ENCODE results near the gene PIK3C3. TPM values are rescaled to one million over a fixed set of nuclear protein-coding genes. Genes with fewer than 3 reads are reported as not detected.
A peak's percentile ranks its signal among the peaks of the same experiment; 100 is the strongest.
"Not testable (repeated sequence)": the region's sequence is repeated elsewhere in the genome, so short reads cannot be mapped to it uniquely, and the experiment has no call there.

PIK3C3 gene
- total RNA-seq, 2 experiments from 2014 or later: 52.6 to 62.1 TPM

DNA sequence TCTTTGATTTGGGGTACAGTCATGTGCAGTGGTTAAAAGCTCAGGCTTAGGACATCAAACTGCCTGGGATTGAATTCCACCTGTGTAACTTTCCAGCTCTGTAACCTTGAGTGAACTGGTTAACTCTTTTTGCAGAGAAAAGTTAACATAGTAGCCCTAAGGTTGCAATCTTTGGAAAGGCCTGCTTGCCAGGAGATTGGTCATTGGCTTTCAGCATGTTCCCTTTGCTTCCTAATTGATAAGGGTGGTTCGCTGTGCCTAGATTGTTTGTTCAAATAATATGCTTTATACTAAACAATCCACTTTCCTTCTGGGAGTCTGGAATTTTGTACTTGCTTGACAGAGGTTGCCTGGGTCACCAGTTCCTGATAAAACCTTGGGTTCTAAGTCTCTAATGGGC is 86.8 kb downstream of the PIK3C3 start:
- Mint-ChIP-seq H3K27me3 (no peaks in the 10 kb centered on the region), H3K27ac (no peak overlapping the region), H3K4me3 (no peak overlapping the region), H3K4me1 (ENCODE audit: low read depth) (peaks cover 4% of the 10 kb centered on the region), H3K36me3 (ENCODE audit: low read depth) (peaks cover 24% of the 10 kb centered on the region), H3K9me3 (no peaks in the 10 kb centered on the region)
- intact Hi-C loops (cut with micrococcal nuclease): no loop called here
- TF ChIP-seq, protein P1, sequence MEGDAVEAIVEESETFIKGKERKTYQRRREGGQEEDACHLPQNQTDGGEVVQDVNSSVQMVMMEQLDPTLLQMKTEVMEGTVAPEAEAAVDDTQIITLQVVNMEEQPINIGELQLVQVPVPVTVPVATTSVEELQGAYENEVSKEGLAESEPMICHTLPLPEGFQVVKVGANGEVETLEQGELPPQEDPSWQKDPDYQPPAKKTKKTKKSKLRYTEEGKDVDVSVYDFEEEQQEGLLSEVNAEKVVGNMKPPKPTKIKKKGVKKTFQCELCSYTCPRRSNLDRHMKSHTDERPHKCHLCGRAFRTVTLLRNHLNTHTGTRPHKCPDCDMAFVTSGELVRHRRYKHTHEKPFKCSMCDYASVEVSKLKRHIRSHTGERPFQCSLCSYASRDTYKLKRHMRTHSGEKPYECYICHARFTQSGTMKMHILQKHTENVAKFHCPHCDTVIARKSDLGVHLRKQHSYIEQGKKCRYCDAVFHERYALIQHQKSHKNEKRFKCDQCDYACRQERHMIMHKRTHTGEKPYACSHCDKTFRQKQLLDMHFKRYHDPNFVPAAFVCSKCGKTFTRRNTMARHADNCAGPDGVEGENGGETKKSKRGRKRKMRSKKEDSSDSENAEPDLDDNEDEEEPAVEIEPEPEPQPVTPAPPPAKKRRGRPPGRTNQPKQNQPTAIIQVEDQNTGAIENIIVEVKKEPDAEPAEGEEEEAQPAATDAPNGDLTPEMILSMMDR (IDR thresholded peaks at IDR 0.05): no peak
- POLR2A ChIA-PET: no interaction called here
- ATAC-seq (no peak), DNase-seq (no peak)
- CTCF ChIA-PET: interaction anchor here (1.4 to 1.9 kb wide), 2 partner anchors 12 to 14 kb away, joined by 6 to 7 read pairs; no protein-coding TSS in a partner anchor

DNA sequence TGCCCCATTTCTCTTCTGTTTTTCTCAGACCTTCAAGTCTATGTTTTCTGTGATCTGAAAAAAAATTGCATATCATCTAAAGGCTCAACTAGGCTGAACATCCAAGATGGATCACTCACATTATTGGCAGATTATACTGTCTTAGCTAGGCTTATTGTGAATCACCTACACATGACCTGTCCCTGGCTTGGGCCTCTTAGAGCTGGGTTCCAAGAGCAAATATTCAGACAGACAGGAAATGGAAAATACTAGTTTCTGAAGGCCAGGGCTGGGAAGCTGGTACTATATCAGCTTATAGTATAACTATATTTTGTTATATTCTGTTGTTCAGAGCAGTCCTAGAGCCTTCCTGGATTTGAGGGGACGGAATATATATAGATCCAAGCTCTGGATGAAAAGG is 90.3 kb downstream of the PIK3C3 start:
- TF ChIP-seq, protein P1 (IDR thresholded peaks at IDR 0.05): no peak
- POLR2A ChIA-PET: no interaction called here
- H3K36me3 Mint-ChIP-seq (ENCODE audit: low read depth): peaks cover 21% of the 10 kb centered on the region
- H3K9me3 Mint-ChIP-seq: no peaks in the 10 kb centered on the region
- peak overlapping the region; percentile 35 for H3K27ac Mint-ChIP-seq
- peaks cover 4% of the 10 kb centered on the region for H3K4me1 Mint-ChIP-seq (ENCODE audit: low read depth)
- DNase-seq: no peak
- CTCF ChIA-PET: interaction anchor here (0.9 kb wide), 1 partner anchor 9 kb away, joined by 3 read pairs; no protein-coding TSS in a partner anchor
- intact Hi-C loops (cut with micrococcal nuclease): no loop called here
- no peak for ATAC-seq
- H3K4me3 Mint-ChIP-seq: no peak overlapping the region
- H3K27me3 Mint-ChIP-seq: no peaks in the 10 kb centered on the region

DNA sequence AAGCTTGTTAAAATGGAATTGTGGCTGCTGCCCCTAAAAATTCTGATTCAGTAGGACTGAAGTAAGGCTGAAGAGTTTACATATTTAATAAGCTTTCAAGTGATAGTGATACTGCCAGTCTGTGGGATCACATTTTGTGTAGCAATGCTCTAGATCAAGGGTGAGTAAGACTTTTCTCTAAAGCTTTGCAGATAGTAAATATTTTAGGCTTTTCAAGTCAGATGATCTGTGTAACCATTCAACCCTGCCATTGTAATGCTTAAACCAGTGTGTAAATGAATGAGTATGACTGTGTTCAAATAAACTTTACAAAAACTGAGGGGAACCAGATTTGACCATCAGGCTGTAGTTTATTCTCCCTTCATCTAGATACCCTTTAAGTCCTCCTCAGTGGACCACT is 92.7 kb downstream of the PIK3C3 start:
- H3K27me3 Mint-ChIP-seq: no peaks in the 10 kb centered on the region
- DNase-seq: no peak
- no peak overlapping the region for H3K27ac Mint-ChIP-seq
- CTCF ChIA-PET: interaction anchor here (1.1 to 2.8 kb wide), 2 partner anchors 9 to 20 kb away, joined by 3 to 8 read pairs; no protein-coding TSS in a partner anchor
- no peaks in the 10 kb centered on the region for H3K9me3 Mint-ChIP-seq
- H3K4me3 Mint-ChIP-seq: no peak overlapping the region
- H3K36me3 Mint-ChIP-seq (ENCODE audit: low read depth): peaks cover 19% of the 10 kb centered on the region
- TF ChIP-seq, protein P1 (IDR thresholded peaks at IDR 0.05): no peak
- intact Hi-C loops (cut with micrococcal nuclease): no loop called here
- POLR2A ChIA-PET: no interaction called here
- ATAC-seq: no peak
- peaks cover 9% of the 10 kb centered on the region for H3K4me1 Mint-ChIP-seq (ENCODE audit: low read depth)

DNA sequence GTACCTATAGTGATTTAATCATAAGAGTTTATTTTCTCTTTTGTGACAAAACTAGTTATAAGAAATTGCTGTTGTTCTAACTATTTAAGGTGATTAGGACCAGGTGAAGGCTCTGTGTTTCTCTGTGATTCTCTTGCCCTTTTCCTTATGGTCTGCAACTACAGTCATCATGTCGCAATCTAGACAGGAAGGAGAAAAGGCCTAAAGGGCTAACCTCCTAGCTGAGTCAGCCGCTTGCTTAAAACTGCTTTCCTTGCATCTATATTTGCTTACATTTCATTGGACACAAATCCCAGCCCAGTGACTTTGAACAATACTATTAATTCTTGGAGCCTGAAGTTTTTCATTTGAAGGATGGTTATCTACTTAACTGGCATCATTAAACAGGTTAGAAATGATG is 93.1 kb downstream of the PIK3C3 start:
- no peak overlapping the region for H3K27ac Mint-ChIP-seq
- no peak overlapping the region for H3K4me3 Mint-ChIP-seq

DNA sequence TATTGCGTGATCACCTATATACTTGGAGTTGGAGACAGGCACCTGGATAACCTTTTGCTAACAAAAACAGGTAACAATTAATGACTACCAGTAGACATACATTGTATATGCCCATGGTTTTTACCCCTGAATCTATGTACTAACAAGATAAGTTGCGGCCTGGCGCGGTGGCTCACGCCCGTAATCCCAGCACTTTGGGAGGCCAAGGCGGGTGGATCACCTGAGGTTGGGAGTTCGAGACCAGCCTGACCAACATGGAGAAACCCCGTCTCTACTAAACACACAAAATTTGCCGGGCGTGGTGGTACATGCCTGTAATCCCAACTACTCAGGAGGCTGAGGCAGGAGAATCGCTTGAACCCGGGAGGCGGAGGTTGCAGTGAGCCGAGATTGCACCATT is 94.5 kb downstream of the PIK3C3 start:
- H3K27me3 Mint-ChIP-seq; DNase-seq; ATAC-seq; intact Hi-C loops (cut with micrococcal nuclease); H3K27ac Mint-ChIP-seq; H3K4me3 Mint-ChIP-seq; H3K9me3 Mint-ChIP-seq; POLR2A ChIA-PET: not testable (repeated sequence)
- CTCF ChIA-PET: interaction anchor here (5.5 kb wide), 1 partner anchor 20 kb away, joined by 33 read pairs; no protein-coding TSS in a partner anchor
- Mint-ChIP-seq H3K36me3 (ENCODE audit: low read depth) (peaks cover 23% of the 10 kb centered on the region), H3K4me1 (ENCODE audit: low read depth) (peaks cover 12% of the 10 kb centered on the region)

More for the DNA sequence above, 93.1 kb downstream of the PIK3C3 start:
- ChIA-PET POLR2A (no interaction called here), CTCF (interaction anchor here (1.1 to 2.8 kb wide), 2 partner anchors 8 to 20 kb away, joined by 3 to 8 read pairs; no protein-coding TSS in a partner anchor)
- no peak for ATAC-seq
- no peak for DNase-seq
- H3K4me1 Mint-ChIP-seq (ENCODE audit: low read depth): peaks cover 12% of the 10 kb centered on the region
- intact Hi-C loops (cut with micrococcal nuclease): no loop called here
- peaks cover 21% of the 10 kb centered on the region for H3K36me3 Mint-ChIP-seq (ENCODE audit: low read depth)
- TF ChIP-seq, protein P1 (IDR thresholded peaks at IDR 0.05): no peak
- no peaks in the 10 kb centered on the region for H3K9me3 Mint-ChIP-seq
- H3K27me3 Mint-ChIP-seq: no peaks in the 10 kb centered on the region

Measured in activated CD8-positive, alpha-beta T cell treated with anti-CD3 and anti-CD28 coated beads for 36 hours (primary cell).